GM19193 (cell line): Measurements from ENCODE around the gene CCR4.

ENCODE experiments used
- POLR2A ChIP-seq: IDR thresholded peaks from 4 replicates; pipeline ENCODE4 v1.6.1; 2011; ENCODE audit not compliant: insufficient read depth, insufficient read length; ENCODE audit errors: extremely low read depth

The CCR4 gene

DNA sequence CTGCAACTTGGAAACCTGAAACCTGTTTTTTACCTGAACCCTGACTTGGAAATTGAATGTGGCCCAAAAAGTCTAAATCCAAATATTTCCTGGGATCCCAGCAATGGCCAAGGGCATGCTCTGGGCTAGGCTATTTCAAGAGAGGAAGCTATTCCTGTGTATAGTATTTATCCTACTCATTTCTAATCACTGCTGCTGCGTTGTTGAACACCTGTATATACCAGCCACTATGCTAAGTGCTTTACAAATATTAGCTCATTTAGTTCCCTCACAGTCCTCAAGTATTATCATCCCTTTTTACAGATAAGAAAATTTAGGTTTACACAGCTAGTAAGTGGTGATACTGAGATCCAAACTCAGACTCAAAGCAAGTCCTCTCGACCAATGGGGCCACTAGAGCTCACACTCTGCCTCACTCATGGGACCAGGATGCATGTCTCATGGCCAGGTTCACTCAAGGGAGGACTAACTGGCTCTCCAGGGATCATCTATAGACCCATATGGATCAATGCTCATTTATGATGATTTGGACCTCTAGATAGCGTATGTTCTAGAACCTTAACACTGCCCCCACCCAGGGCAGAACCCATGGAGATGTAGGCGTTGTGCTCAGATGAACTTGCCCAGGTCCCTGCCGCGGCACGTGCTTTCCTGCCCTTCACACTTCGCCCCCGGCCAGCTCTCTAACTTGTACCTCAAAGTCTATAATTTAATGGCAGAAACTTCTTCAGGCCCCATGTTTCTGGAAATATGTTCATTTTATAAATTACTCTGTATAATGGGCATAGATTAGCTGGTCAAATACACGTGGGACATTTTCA lies 2.6 kb upstream of the CCR4 start:
- TF ChIP-seq POLR2A = no peak

DNA sequence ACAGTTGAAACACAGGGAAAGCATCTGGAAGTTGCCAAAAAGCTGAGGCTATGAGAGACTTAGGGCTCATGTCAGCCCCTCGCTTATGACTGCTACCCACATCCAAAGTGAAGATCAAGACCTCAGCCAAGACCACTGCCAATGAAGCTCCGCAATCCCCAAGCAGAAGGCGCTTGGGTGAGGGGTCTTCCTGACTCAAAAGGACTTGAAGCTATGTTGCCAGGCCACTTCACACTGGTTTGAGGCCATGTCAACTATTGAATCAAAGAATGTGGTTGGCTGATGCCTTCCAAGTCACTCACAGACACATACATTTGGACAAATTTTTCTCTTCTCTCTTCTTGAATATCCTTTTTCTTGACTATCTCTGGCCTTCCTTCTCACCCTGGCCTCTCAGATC lies 928 bp upstream of the CCR4 start:
- no peak for TF ChIP-seq POLR2A

DNA sequence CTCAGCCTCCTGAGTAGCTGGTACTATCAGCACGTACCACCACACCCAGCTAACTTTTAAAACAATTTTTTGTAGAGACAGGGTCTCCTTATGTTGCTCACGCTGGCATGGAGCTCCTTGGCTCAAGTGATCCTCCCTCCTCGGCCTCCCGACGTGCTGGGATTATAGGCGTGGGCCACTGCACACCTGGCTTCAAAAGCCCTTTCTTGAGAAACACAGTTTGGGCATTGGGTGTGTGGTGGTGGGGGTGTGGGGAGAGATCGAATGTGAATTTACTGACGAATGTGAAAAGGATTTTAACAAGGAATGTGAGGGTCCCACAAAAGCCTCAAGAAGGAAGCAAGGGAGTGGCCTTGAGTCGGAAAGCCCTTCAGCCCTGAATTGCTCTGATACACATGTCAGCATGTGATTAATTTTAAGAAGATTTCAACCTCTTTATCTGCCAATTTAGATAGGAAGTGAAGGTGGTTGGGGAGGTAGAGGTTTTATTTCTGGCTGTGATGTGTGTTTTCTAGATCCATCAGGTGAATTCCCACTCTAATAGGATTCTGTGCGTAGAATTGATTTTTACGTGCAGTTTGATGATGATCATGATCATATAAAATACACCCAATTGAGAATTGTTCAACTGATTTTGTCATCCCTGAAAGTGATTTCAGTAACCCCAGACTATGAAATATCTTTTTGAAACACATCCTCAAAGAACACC lies 1.1 kb downstream of the CCR4 start:
- TF ChIP-seq POLR2A = no peak

DNA sequence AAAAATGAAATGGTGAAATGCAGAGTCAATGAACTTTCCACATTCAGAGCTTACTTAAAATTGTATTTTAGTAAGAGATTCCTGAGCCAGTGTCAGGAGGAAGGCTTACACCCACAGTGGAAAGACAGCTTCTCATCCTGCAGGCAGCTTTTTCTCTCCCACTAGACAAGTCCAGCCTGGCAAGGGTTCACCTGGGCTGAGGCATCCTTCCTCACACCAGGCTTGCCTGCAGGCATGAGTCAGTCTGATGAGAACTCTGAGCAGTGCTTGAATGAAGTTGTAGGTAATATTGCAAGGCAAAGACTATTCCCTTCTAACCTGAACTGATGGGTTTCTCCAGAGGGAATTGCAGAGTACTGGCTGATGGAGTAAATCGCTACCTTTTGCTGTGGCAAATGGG lies 3.1 kb downstream of the CCR4 start:
- no peak for TF ChIP-seq POLR2A

DNA sequence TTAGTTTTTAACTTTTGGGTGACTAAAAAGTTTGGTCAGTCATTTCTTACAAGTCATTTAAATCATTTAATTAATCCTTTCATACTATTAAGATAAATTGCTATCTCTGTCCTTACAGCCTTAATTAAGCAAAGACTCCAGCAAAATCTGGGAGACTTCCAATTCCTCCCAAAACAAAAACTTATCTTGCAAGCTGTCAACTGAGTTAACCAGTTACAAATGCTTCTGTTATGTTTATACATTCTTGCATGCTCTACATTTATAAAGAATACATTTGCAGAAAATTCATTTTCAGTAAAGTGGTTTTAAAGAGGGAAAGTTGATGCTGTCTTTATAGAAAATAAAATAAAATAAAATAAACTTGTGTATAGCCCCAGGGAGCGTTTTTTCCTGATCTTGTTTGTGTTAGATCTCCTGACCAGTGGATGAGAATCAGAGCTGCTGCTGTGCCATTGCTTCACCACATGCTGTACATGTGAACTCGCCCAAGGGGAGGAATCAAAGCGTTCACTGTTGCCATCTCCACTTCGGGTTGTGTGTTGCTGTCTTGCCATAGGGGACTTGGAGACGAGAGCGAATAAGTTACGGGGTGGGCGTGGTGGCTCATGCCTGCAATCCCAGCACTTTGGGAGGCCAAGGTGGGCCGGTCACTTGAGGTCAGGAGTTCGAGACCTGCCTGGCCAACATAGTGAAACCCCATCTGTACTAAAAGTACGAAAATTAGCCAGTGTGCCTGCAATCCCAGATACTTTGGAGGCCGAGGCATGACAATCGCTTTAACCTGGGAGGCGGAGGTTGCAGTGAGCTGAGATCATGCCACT lies 5.5 kb downstream of the CCR4 start:
- TF ChIP-seq POLR2A = no peak

DNA sequence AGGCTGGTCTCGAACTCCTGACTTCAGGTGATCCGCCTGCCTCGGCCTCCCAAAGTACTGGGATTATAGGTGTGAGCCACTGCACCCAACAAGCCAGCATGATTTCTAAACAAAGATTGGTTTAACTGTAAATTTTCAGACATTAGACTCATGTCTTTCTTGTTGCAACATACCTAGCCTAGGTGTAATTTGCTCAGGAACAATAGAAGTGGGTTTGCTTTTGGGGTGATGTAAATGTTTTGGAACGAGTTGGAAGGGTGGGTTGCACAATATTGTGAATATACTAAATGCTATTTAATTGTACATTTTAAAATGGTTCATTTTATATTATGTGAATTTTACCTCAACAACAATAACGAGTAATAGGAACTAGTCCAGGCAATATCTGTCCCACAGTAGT lies 7.1 kb downstream of the CCR4 start:
- TF ChIP-seq POLR2A = no peak

DNA sequence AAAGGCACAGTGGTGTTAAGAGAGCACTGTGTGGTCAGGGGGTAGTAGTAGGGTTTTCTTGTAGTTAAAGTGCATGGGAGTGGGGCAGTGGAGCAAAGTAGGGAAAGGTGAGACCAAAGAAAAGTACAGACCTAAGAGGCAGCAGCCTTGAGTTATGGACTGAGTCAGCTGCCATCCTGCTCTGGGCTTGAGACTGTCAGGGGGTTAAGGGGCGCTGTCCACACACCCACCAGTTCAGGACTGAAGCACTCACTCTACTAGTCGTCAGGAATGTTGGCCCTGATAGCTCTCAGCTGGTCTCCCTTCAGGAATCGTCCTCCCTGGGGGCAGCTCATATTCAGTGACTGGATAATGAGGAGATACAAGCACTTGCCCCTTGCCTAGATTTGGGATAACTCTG lies 7.9 kb downstream of the CCR4 start:
- TF ChIP-seq POLR2A = no peak

DNA sequence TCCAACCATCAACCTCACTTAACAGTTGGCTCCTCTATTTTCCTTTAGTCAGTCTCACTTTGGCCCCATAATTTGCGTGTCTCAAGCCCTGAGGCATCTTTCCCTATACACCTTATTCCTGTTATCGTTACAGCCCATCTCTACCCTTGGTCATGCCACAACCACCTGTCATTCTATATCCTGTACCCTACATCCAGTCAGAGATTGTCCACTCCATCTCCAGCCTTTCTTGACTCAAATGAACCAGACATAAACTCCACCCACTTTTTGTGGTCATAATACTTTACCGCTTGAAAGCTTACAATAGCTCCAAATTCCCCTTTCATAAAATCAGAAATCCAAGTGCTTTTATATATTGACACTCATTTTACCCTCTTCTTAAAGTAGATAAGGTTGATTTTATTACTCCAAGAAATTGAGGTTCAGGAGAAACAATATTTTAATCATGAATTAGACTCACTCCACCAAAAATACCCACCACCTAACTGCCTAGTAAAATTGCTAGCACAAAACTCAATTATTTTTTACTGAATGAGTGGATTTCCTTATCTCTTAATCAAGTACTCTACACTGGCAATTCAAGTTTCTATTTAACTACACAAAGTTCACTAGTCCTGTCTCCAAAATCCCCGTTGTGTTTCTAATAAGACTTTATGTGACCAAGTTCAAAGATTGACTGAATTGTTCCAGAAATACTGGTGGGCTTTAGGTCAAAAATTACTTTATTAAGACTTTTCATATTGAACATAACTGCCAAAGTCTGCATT lies 9.1 kb downstream of the CCR4 start:
- TF ChIP-seq POLR2A = no peak

DNA sequence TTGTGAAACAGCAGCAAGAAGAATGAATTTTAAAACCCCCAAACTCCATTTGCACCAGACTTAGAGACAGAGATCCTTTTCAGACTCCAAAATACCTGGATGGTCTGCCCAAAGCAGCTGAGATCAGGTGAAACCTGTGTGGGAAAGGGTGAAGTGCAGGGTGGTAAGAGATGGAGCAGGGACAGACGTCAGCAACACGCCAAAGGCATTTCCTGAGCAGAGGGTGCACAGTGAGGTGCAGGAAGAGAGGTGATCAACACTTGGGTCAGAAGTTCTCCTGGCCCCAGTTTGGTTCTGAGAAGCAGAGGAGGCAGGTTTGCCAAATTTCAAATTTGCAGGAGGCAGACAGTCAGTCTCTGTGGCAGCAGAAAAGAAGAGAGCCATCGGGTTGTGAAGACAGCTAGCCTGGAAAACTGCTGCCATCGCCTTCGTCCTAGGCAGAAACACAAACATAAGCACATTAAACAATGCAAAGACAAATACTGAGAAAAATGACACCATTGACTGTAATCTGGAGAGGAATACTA lies 9.8 kb downstream of the CCR4 start:
- no peak for TF ChIP-seq POLR2A

DNA sequence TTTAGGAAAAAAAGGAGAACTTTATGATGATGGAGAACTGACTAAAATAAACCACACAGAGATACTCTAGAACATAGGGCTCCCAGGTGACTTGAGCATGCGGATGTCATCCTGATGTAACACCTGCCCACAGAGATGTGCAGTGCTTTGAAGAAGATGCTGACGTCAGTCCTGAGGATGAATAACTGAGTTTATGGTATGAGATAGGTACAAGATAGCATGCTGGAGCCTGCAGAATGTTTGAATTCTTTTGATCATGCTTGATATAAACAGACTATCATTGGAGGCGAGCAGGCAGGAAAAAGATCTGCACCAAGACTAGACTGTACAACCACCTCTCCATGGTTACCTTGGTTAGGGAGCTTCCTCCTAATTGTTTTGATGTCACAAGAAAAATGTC lies 12.4 kb downstream of the CCR4 start:
- TF ChIP-seq POLR2A = no peak

DNA sequence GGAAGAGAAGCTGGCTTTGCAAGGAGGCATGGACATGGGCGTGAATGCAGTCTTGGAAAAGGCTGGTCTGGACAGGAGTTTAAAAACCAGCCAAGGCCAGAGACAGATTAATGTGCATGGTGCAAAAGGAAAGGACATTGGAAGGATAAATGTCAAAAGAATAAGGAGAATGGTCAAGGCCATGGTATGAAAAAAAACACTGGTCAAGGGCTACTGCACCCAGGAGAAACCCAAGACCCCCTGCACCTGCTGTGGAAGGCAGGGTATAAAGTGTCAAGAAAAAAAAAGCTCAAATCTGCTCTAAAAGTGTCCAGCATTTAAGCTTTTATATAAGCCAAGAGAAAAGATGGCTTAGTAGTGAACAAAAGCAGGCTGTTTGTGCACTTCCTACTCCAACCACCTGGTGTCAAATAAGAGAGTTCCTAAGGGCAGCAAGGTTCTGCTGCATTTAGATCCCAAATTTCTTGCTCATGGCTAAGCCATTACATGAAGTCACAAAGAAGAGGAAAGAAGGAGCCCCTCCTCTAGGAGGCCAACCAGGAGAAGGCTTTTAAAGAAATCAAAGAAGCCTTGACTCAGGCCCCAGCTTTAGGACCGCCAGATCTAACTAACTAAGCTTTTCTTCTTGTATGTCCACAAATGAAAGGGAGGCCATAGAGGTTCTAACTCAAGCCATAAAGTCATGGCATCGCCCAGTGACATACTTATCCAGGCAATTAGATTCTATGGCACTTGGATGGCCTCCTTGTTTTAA lies 16.9 kb downstream of the CCR4 start:
- TF ChIP-seq POLR2A = no peak

DNA sequence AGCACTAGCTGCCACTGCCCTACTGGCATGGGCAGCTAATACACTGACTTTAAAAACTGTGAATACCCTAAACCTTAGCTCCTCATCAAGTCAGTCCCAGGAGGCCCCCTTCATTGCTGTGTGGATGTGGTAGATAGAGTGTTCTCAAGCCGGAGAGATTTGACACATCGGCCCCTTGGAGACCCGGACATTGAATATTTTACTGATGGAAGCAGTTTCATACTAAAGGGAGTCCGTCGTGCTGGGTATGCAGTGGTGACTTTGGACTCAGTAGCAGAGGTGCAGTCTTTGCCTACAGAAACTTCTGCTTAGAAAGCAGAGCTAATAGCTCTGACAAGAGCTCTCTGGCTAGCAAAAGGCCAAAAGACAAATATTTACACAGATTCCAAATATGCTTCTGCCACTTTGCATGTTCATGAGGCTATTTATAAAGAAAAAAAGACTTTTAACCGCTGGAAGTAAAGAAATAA lies 17.5 kb downstream of the CCR4 start:
- no peak for TF ChIP-seq POLR2A

DNA sequence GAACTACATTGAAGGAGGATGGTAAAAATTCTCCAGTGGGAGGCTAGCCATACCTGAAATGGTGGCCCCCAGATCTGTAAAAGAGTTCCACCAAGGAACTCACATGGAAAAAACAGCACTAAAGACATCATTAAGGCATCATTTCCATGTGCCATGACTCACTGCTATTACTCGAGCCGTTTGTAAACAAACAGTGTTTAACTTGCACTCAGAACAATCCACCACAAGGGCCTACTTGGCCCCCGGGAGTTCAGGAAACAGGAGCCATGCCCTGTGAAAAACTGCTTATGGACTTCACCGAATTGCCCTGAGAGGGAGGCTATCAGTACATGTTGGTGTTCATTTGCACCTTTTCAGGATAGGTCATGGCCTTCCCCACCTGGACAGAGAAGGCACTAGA lies 18.2 kb downstream of the CCR4 start:
- no peak for TF ChIP-seq POLR2A
